ENCODE results near the gene SPATA31C2. TPM values are rescaled to one million over a fixed set of nuclear protein-coding genes. Genes with fewer than 3 reads are reported as not detected.

Gene SPATA31C2
- total RNA-seq, 1 donor from 2014 or later: not detected

DNA sequence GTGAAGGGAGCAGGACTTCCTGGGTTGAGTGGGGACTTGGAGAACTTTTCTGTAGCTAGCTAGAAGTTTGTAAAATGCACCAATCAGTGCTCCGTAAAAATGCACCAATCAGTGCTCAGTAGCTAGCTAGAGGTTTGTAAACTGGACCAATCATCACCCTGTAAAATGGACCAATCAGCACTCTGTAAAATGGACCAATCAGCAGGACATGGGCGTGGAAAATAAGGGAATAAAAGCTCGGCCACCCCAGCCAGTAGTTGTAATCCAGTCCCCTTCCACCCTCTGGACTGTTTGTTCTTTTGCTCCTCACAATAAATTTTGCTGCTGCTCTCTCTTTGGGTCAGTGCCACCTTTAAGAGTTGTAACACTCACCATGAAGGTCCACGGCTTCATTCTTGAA lies 29.5 kb downstream of the SPATA31C2 start:
- DNase-seq (ENCODE audit: low spot score): no peak
- no peaks in the 10 kb centered on the region for H3K36me3 ChIP-seq
- no peaks in the 10 kb centered on the region for H4K20me1 ChIP-seq (ENCODE audit: low read depth)
- H3K9me3 ChIP-seq (ENCODE audit: low read depth): no peaks in the 10 kb centered on the region
- H3K4me3 ChIP-seq: no peak overlapping the region
- Mint-ChIP-seq H3K4me1 (no peaks in the 10 kb centered on the region), H3K4me3 (no peak overlapping the region), H3K9me3 (no peaks in the 10 kb centered on the region), H3K36me3 (no peaks in the 10 kb centered on the region), H3K27me3 (ENCODE audit: insufficient read depth, low read depth) (peaks cover 7% of the 10 kb centered on the region), H3K27ac (no peak overlapping the region)
- no peak for TF ChIP-seq EZH2 (IDR thresholded peaks at IDR 0.05)
- TF ChIP-seq EZH2phosphoT487 (IDR thresholded peaks at IDR 0.05): no peak
- TF ChIP-seq, protein P1, sequence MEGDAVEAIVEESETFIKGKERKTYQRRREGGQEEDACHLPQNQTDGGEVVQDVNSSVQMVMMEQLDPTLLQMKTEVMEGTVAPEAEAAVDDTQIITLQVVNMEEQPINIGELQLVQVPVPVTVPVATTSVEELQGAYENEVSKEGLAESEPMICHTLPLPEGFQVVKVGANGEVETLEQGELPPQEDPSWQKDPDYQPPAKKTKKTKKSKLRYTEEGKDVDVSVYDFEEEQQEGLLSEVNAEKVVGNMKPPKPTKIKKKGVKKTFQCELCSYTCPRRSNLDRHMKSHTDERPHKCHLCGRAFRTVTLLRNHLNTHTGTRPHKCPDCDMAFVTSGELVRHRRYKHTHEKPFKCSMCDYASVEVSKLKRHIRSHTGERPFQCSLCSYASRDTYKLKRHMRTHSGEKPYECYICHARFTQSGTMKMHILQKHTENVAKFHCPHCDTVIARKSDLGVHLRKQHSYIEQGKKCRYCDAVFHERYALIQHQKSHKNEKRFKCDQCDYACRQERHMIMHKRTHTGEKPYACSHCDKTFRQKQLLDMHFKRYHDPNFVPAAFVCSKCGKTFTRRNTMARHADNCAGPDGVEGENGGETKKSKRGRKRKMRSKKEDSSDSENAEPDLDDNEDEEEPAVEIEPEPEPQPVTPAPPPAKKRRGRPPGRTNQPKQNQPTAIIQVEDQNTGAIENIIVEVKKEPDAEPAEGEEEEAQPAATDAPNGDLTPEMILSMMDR (IDR thresholded peaks at IDR 0.05): no peak
- H3K4me2 ChIP-seq: no peak overlapping the region
- H3K27ac ChIP-seq: no peak overlapping the region
- H3K9ac ChIP-seq: no peak overlapping the region
- no peak overlapping the region for H2AFZ ChIP-seq (replicated peaks)
- H3K4me1 ChIP-seq: no peaks in the 10 kb centered on the region
- H3F3A ChIP-seq (ENCODE audit: low read depth): no peaks in the 10 kb centered on the region
- no peaks in the 10 kb centered on the region for H3K27me3 ChIP-seq
- H3K79me2 ChIP-seq (ENCODE audit: low read depth): no peaks in the 10 kb centered on the region

DNA sequence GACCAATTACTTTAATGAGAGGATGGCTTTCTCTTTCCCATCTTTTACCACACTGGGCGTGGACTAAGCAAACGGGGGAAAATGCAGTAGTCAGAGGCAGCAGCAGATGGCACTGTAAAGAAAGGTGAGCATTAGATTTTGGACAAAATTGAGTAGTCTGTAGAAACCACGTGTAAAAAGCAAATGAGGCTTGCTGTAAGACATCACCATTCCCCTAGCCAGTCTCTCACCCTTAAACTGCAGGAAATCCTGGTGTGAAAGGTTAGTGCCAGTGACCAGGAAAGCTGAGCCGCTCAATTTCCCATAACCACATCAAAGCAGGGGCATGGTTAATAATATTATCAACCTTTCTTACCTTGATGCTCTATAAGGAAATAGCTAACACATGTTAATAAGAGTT lies 31.8 kb downstream of the SPATA31C2 start:
- TF ChIP-seq EZH2phosphoT487 (IDR thresholded peaks at IDR 0.05): no peak
- TF ChIP-seq, protein P1 (IDR thresholded peaks at IDR 0.05): peak; percentile 61
- no peak overlapping the region for H3K9ac ChIP-seq
- H4K20me1 ChIP-seq (ENCODE audit: low read depth): no peaks in the 10 kb centered on the region
- no peaks in the 10 kb centered on the region for H3K4me1 ChIP-seq
- Mint-ChIP-seq H3K9me3 (no peaks in the 10 kb centered on the region), H3K4me3 (no peak overlapping the region), H3K36me3 (no peaks in the 10 kb centered on the region), H3K27ac (no peak overlapping the region), H3K27me3 (ENCODE audit: insufficient read depth, low read depth) (peaks cover 4% of the 10 kb centered on the region), H3K4me1 (no peaks in the 10 kb centered on the region)
- peak; percentile 35 for DNase-seq (ENCODE audit: low spot score)
- no peak overlapping the region for H3K4me3 ChIP-seq
- no peaks in the 10 kb centered on the region for H3K36me3 ChIP-seq
- no peak overlapping the region for H3K4me2 ChIP-seq
- no peaks in the 10 kb centered on the region for H3F3A ChIP-seq (ENCODE audit: low read depth)
- no peak overlapping the region for H2AFZ ChIP-seq (replicated peaks)
- no peaks in the 10 kb centered on the region for H3K9me3 ChIP-seq (ENCODE audit: low read depth)
- no peaks in the 10 kb centered on the region for H3K79me2 ChIP-seq (ENCODE audit: low read depth)
- no peaks in the 10 kb centered on the region for H3K27me3 ChIP-seq
- no peak overlapping the region for H3K27ac ChIP-seq

DNA sequence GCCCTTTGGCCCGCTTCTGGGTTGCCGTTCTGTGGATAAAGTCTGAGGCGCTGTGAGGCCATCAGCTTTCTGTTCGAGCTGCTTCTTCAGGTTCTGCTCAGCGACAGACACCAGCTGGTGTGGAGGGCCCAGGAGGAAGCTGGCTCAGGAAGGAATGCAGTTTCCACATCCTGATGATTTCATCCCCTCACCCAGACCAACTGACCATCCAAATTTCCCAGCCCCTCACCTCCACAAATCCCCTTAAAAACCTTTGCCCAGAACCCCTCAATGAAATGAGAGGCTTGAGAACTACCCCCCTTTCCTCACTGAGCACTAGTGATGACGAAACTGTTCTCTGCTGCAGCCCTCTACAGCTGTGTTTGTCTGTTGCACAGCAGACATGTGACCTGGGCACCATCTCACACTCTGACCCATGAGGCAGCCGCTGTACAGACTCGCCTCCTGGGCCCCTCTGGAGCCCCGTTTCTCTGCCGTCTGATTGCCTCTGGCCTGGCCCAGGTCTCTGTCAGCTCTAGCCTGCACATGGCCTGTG lies 45.4 kb downstream of the SPATA31C2 start:
- Mint-ChIP-seq H3K9me3 (no peaks in the 10 kb centered on the region), H3K4me3 (no peak overlapping the region), H3K36me3 (no peaks in the 10 kb centered on the region), H3K27ac (peak overlapping the region; percentile 10), H3K27me3 (ENCODE audit: insufficient read depth, low read depth) (peaks cover 4% of the 10 kb centered on the region), H3K4me1 (peaks cover 12% of the 10 kb centered on the region)
- H3F3A ChIP-seq (ENCODE audit: low read depth): no peaks in the 10 kb centered on the region
- H3K9ac ChIP-seq: no peak overlapping the region
- TF ChIP-seq EZH2phosphoT487 (IDR thresholded peaks at IDR 0.05): no peak
- no peak for TF ChIP-seq EZH2 (IDR thresholded peaks at IDR 0.05)
- TF ChIP-seq, protein P1 (IDR thresholded peaks at IDR 0.05): no peak
- no peaks in the 10 kb centered on the region for H3K9me3 ChIP-seq (ENCODE audit: low read depth)
- no peak for DNase-seq (ENCODE audit: low spot score)
- peak overlapping the region; percentile 59 for H2AFZ ChIP-seq (replicated peaks)
- no peaks in the 10 kb centered on the region for H4K20me1 ChIP-seq (ENCODE audit: low read depth)
- H3K4me3 ChIP-seq: no peak overlapping the region
- H3K79me2 ChIP-seq (ENCODE audit: low read depth): no peaks in the 10 kb centered on the region
- no peaks in the 10 kb centered on the region for H3K36me3 ChIP-seq
- no peaks in the 10 kb centered on the region for H3K27me3 ChIP-seq
- H3K27ac ChIP-seq: no peak overlapping the region
- no peaks in the 10 kb centered on the region for H3K4me1 ChIP-seq
- no peak overlapping the region for H3K4me2 ChIP-seq
